Right lobe of liver (tissue), 4 donors: ENCODE results near the gene HMGB2.

Experiments used
- POLR2A ChIP-seq: fragments of 450-650 bp; IDR thresholded peaks from one replicate; pipeline ENCODE4 v1.6.1; 2017; ENCODE audit warnings: antibody characterized with exemption, mild to moderate bottlenecking
- TF ChIP-seq, protein P1 (sequence below), 4 donors: fragments of 200-600 bp in 3 of 4; fragments of 450-650 bp in 1 of 4; IDR thresholded peaks; one replicate each; pipeline versions ENCODE4 v1.5.1 to v1.8.0; 2016 to 2022; ENCODE audit warnings: antibody characterized with exemption in 4 of 4, mild to moderate bottlenecking in 2 of 4
- donor health status: DM: no; HTN: no; CAD: no.
- donor health status: DM: no; HTN: no; CAD: no.
- donor health status: DM: no; HTN: yes; CAD: no.

- TF ChIP-seq, protein P1, sequence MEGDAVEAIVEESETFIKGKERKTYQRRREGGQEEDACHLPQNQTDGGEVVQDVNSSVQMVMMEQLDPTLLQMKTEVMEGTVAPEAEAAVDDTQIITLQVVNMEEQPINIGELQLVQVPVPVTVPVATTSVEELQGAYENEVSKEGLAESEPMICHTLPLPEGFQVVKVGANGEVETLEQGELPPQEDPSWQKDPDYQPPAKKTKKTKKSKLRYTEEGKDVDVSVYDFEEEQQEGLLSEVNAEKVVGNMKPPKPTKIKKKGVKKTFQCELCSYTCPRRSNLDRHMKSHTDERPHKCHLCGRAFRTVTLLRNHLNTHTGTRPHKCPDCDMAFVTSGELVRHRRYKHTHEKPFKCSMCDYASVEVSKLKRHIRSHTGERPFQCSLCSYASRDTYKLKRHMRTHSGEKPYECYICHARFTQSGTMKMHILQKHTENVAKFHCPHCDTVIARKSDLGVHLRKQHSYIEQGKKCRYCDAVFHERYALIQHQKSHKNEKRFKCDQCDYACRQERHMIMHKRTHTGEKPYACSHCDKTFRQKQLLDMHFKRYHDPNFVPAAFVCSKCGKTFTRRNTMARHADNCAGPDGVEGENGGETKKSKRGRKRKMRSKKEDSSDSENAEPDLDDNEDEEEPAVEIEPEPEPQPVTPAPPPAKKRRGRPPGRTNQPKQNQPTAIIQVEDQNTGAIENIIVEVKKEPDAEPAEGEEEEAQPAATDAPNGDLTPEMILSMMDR (IDR thresholded peaks at IDR 0.05), result no peak
- TF ChIP-seq POLR2A, result no peak
Measured at GRCh38 chr4:173337463-173337862, 3.3 kb upstream of the HMGB2 start.
